ENCODE results near the gene GNGT2.

Gene GNGT2

DNA sequence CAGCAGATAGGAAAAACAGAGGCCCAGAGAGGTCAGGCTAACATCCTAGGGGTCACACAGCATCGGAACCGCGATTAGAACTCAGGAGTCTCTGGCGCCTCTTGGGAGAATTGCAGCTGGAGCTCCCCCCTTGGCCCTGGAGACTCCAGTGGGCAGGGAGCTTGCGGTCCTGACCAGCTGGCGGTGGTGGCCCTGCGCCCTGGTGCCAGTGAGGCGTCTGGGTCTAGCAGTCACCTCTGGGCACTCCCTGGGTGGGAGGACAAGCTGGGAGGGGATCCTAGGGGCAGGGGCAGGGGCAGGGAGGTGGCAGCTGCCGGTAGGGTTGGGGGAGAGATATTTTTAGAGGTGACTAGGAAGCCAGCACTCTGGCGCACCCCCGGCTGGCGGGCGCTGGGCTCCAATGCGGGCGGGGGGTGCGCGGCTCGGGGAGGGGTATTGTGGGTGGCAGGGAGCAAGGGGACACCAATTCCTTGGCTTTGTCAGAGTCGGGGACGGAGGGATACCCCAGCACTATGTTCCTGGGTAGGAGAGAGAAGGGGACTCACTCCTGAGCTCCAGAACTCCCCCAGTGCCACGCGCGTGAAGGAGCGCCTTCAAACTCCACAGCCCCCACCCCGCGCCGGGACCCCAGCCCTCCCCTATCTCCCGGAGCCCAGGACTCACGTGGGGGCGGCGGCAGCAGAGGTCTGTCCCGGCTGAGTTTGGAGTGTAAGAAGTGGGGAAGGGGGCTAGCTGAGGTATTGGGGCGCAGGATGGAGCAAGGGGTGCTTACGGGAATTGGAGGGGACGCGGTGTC lies 19.6 kb upstream of the GNGT2 start:
- no peak for DNase-seq (ENCODE audit: low read depth in 2 of 2, low spot score in 1 of 2)

- no peak for DNase-seq (ENCODE audit: low read depth in 2 of 2, low spot score in 1 of 2)
These were observed 18.9 kb upstream of the GNGT2 start for GRCh38 chr17:49229076-49229804.

DNA sequence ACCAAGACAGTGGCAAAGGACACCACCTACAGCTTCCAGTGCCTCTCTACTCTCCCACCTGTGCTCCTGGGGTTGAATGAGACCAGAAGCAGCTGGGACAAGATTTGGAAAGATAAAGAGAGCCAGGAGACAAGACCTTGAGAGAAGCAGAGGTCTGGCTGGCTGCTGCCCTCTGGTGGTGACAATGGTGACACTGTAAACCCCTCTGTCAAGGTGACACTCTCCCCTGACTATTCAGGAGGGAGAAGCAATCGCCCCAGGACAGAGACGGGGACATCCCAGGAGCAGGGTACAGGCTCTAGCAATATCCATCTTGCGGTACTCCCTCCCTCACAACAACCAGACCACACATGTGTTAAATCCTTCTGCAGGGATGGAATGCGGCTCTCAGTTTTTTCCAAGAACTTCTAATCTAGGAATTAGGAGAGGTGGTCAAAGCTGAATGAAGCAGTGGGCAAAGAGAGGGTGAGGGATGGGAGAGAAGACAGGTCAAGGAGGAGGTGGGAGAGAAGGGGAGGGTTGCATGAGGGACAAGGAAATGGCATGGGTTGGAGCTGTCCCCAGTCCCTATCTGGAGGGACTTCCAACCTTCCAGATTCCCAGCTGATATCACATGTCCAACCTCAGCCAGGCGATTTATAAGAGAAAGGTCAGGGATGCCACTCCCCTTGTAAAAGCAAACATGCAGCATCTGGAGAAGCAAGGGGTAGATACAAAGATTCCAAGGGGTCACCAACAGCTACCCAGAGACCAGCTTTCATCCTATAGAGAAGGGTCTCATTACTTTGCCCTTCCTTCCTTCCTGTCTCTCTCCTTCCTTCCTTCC lies 17.3 kb upstream of the GNGT2 start:
- peak; percentile 66 to 70 for DNase-seq (ENCODE audit: low read depth in 2 of 2, low spot score in 1 of 2)

DNA sequence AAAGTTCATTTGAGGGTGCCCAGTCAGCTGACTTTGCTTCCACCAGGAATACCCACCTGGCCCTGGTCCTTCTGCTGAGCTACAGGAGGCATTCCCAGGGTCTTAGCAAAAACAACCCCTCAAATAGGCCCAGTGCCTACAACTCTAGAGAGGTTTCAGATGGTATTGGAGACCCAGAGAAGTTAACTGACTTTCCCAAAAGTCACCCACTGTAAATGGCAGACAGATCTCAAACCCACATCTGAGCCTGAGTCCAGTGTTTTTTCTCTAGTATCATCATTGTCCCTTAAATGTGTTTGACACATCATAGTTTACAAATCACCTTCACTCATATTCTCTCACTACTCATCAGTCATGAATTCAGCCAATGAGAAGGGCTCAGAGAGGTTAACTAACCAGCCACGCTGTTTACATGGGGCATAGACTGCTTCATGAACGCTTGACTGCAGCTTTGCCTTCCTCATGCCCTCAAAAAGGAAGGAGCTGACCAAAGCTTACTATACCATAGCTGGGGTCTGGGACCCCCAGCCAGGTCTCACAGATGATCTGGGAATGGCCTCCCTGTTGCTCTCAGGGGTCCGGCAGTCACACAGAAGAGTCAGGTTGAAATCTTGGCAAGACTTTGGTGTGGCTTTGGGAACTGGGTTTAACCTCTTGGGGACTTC lies 16.5 kb upstream of the GNGT2 start:
- DNase-seq (ENCODE audit: low read depth in 2 of 2, low spot score in 1 of 2): no peak

- DNase-seq (ENCODE audit: low read depth in 2 of 2, low spot score in 1 of 2): no peak
These were observed 15.3 kb upstream of the GNGT2 start for GRCh38 chr17:49225554-49226236.

- no peak for DNase-seq (ENCODE audit: low read depth in 2 of 2, low spot score in 1 of 2)
These were observed 14.6 kb upstream of the GNGT2 start for GRCh38 chr17:49224997-49225337.

DNA sequence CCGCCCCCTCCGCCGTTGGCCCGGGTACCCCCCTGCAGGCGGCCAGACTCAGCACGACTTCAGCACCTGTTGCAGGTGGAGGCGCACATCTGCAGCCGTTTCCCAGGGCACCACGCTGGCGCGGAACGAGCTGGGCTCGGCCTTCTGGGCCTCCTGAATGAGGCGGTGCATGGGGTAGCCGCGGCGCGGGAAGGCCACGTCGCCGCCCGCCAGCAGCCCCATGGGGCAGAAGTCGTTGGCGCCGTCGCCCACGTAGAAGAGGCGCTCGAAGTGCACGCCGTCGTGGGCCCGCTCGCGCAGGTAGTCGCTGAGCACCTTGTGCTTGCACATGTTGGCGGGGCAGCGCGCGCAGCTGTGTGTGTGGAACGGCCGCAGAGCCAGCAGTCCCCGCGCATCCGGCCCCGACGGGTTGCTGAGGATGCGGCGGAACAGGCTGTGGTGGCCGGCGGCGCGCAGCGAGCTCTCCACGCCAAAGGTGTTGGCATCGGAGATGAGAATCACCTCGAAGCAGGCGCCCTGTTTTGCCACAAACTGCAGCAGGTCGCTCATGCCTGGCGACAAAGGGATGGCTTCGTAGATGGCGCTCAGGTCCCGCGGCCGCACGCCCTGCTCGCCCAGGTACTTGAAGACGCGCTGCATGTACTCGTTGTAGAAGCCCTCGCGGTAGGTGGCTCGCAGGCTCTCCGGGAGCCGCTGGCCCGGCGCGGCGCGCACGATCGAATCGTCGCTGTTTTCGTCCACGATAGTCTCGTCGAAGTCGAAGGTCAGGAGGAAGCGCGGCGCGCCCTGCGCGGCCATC lies 14.0 kb upstream of the GNGT2 start:
- no peak for DNase-seq (ENCODE audit: low read depth in 2 of 2, low spot score in 1 of 2)

DNA sequence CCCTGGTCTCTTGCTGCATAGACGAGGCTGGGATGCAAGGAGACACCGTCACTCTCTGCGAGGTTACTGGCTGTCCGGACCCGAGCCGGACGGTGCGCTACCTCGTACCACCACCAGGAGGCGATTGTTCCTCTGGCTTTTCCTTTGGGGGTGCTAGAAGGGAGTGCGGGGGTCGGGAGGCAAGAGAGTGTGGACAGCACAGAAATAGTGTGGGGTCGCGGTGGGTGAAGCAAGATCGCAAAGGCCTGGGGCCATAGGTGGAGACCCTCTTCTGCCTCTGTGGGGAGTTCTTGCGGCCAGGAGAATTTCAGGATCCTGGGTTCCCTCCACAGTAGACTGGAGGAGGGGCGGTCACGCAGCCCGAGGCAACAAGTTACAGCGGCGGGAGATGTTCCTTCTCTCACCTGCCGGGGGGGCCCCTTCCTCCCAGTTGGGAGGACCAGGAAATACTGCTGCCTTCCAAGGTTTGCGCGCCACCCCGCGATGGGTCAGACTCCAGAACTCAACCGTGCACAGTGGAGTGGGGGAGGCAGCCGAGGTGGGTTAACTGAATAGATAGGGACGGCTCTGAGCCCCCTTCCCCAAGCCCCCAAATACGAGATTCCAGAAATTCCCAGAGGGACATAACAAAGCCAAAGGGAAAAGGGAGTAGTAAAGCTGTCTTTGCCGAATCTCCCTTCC lies 13.3 kb upstream of the GNGT2 start:
- no peak for DNase-seq (ENCODE audit: low read depth in 2 of 2, low spot score in 1 of 2)

GRCh38 chr17:49223168-49223516 lies 12.8 kb upstream of the GNGT2 start:
- no peak for DNase-seq (ENCODE audit: low read depth in 2 of 2, low spot score in 1 of 2)

GRCh38 chr17:49219987-49220386 lies 9.6 kb upstream of the GNGT2 start:
- no peak for DNase-seq (ENCODE audit: low read depth in 2 of 2, low spot score in 1 of 2)

GRCh38 chr17:49218941-49219913 lies 8.9 kb upstream of the GNGT2 start:
- DNase-seq (ENCODE audit: low read depth in 2 of 2, low spot score in 1 of 2): no peak

DNA sequence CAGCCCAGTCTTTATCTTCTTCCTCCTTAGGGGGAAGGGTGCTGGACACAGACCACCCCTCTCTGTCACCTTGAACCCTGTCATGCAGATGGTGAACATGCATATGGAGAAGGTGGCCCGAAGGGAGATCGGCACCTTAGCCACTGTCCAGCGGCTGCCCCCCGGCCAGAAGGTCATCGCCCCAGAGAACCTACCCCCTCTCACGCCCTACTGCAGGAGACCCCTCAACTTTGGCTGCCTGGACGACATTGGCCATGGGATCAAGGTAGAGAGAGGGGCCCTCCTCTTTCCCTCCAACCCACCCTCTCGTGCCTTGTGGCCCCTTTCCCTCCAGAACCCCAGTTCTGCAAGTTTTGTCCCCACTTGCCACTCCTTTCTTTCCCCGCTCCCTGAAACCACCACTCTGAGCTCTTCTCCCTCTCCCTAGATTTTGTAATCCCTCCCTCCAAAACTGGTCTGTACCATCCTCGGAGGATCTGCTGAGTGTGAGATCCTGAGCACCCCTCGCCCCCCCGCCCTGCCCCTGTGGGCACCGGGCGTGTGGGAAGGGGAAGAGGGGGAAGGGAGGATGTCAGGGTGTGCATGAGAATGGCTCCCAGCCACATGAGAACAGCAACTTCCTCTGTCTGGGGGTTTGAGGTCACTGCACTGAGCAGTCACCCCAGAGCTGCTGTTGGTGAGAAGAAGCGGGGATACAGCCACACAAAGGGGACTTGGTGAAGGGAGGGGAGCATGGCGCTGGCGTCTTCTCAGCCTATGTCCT lies 7.5 kb upstream of the GNGT2 start:
- peak in 1 of 2 donors; percentile 60 for DNase-seq (ENCODE audit: low read depth in 2 of 2, low spot score in 1 of 2)

DNA sequence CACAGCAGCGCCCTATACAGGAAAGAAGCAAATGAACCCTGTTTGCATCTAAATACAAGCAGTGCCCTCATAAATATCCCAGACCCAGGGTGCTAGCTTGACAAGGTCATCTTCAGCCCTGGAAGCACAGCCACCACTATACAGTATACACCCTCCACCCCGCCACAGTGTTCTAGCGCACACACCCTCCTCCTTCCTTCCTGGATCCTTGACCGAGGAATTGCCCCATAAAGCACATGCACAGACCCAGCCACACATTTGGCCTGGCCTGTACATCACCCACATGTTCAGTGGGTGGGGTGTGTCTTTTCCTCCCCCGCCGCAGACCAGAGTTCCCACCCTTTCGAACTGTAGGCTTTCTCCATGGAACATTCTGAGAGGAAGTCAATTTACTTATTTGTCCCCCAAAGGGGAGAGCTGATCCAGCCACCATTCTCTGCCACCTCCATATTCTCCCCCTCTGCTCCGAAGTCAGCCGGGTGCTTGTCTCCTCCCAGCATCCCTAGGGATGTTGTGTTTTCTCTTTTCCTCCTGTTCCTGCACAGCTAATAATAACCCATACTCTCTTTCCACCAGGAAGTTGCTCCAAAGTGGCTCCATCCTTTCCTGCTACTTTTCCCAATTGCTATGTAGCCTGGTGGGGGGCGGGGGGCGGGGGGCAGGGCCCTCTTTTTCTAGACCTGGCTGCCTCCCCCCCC lies 6.7 kb upstream of the GNGT2 start:
- no peak for DNase-seq (ENCODE audit: low read depth in 2 of 2, low spot score in 1 of 2)

DNA sequence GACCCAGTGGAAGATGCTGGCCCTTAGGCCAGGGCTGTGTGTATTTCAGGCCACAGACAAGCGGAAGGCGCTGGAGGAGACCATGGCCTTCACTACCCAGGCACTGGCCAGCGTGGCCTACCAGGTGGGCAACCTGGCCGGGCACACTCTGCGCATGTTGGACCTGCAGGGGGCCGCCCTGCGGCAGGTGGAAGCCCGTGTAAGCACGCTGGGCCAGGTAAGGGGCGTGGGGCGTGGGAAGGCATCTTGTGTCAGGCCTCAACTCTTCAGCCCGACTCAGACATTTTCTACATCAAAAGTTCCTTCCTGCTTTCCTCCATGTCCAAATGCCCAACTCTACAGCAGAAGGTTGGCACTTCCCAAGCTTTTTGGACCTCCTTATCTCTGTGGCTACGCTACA lies 6.1 kb upstream of the GNGT2 start:
- no peak for DNase-seq (ENCODE audit: low read depth in 2 of 2, low spot score in 1 of 2)

- no peak for DNase-seq (ENCODE audit: low read depth in 2 of 2, low spot score in 1 of 2)
These were observed 4.4 kb upstream of the GNGT2 start for GRCh38 chr17:49214676-49215360.

GRCh38 chr17:49213847-49214246 lies 3.5 kb upstream of the GNGT2 start:
- DNase-seq (ENCODE audit: low read depth in 2 of 2, low spot score in 1 of 2): no peak

Measured in stimulated activated CD8-positive, alpha-beta memory T cell treated with anti-CD3 and anti-CD28 coated beads, Interleukin-4, amount 100 ng/mL, for 1 hour (primary cell).